ENCODE data around the gene THOP1.

The THOP1 gene

GRCh38 chr19:2806736-2807378 is 21.6 kb downstream of the THOP1 start:
- no peak overlapping the region for H3K27ac ChIP-seq (replicated peaks)
- no peak for TF ChIP-seq SPI1 (IDR thresholded peaks at IDR 0.05; ENCODE audit: borderline replicate concordance, low read depth)
- TF ChIP-seq POLR2AphosphoS5 (IDR thresholded peaks at IDR 0.05; ENCODE audit: low read depth), result no peak
- no peak for TF ChIP-seq REST (IDR thresholded peaks at IDR 0.05; ENCODE audit: insufficient replicate concordance, low read depth)
- no peak for TF ChIP-seq CTCF (IDR thresholded peaks at IDR 0.05; ENCODE audit: insufficient read depth, low read length)
- no peak for TF ChIP-seq GABPA (IDR thresholded peaks at IDR 0.05; ENCODE audit: low read depth)
- no peak overlapping the region for H3K4me3 ChIP-seq (replicated peaks; ENCODE audit: insufficient read depth, low read length)
- H3K27me3 ChIP-seq (ENCODE audit: insufficient read depth, poor library complexity, severe bottlenecking), result no peaks in the 10 kb centered on the region
- no peak for DNase-seq (ENCODE audit: low read depth in 1 of 2, low spot score in 1 of 2)

- Histone ChIP-seq H3K4me3 (replicated peaks; ENCODE audit: insufficient read depth, low read length) (no peak overlapping the region), H3K27ac (replicated peaks) (no peak overlapping the region), H3K27me3 (ENCODE audit: insufficient read depth, poor library complexity, severe bottlenecking) (no peaks in the 10 kb centered on the region)
- no peak for TF ChIP-seq GABPA (IDR thresholded peaks at IDR 0.05; ENCODE audit: low read depth)
- TF ChIP-seq POLR2AphosphoS5 (IDR thresholded peaks at IDR 0.05; ENCODE audit: low read depth), result no peak
- no peak for TF ChIP-seq SPI1 (IDR thresholded peaks at IDR 0.05; ENCODE audit: borderline replicate concordance, low read depth)
- no peak for TF ChIP-seq REST (IDR thresholded peaks at IDR 0.05; ENCODE audit: insufficient replicate concordance, low read depth)
- TF ChIP-seq CTCF (IDR thresholded peaks at IDR 0.05; ENCODE audit: insufficient read depth, low read length), result no peak
- no peak for DNase-seq (ENCODE audit: low read depth in 1 of 2, low spot score in 1 of 2)
These were observed 22.3 kb downstream of the THOP1 start for GRCh38 chr19:2807379-2808128.

GRCh38 chr19:2808129-2808941 is 23.0 kb downstream of the THOP1 start:
- Histone ChIP-seq H3K4me3 (replicated peaks; ENCODE audit: insufficient read depth, low read length) (no peak overlapping the region), H3K27me3 (ENCODE audit: insufficient read depth, poor library complexity, severe bottlenecking) (no peaks in the 10 kb centered on the region), H3K27ac (replicated peaks) (no peak overlapping the region)
- TF ChIP-seq GABPA (IDR thresholded peaks at IDR 0.05; ENCODE audit: low read depth), result no peak
- no peak for TF ChIP-seq POLR2AphosphoS5 (IDR thresholded peaks at IDR 0.05; ENCODE audit: low read depth)
- no peak for TF ChIP-seq SPI1 (IDR thresholded peaks at IDR 0.05; ENCODE audit: borderline replicate concordance, low read depth)
- no peak for TF ChIP-seq CTCF (IDR thresholded peaks at IDR 0.05; ENCODE audit: insufficient read depth, low read length)
- no peak for TF ChIP-seq REST (IDR thresholded peaks at IDR 0.05; ENCODE audit: insufficient replicate concordance, low read depth)
- no peak for DNase-seq (ENCODE audit: low read depth in 1 of 2, low spot score in 1 of 2)

All from HL-60 (cell line).